CD4-positive, alpha-beta T cell treated with Interleukin-15 for 1 hour (primary cell): ENCODE measurements around the gene SEMA6C.

ENCODE experiments used
- DNase-seq: peaks from one replicate; pipeline ENCODE4 v3.0.0-alpha.2; 2020

The SEMA6C gene

GRCh38 chr1:151158751-151159251, 12.4 kb upstream of the SEMA6C start:
- no peak for DNase-seq

- no peak for DNase-seq
Observed at GRCh38 chr1:151158326-151158725, 11.9 kb upstream of the SEMA6C start.

- peak; percentile 56 for DNase-seq
Observed at GRCh38 chr1:151157067-151157531, 10.7 kb upstream of the SEMA6C start.

- DNase-seq: peak; percentile 66
Observed at GRCh38 chr1:151156515-151156819, 10.0 kb upstream of the SEMA6C start, which contains the start of gene TNFAIP8L2. TSS of gene TNFAIP8L2 (plus strand) at chr1:151156649. CDS start at chr1:151158698, 2,049 bp downstream.

- DNase-seq: no peak
Observed at GRCh38 chr1:151147665-151148064, 1.2 kb upstream of the SEMA6C start.

GRCh38 chr1:151147132-151147503, 687 bp upstream of the SEMA6C start:
- no peak for DNase-seq

GRCh38 chr1:151146072-151146411, 389 bp downstream of the SEMA6C start:
- no peak for DNase-seq

GRCh38 chr1:151145304-151146071, 943 bp downstream of the SEMA6C start:
- DNase-seq: no peak

GRCh38 chr1:151144474-151145303, 1.7 kb downstream of the SEMA6C start:
- DNase-seq: no peak

GRCh38 chr1:151143986-151144385, 2.4 kb downstream of the SEMA6C start:
- no peak for DNase-seq

GRCh38 chr1:151143057-151143435, 3.4 kb downstream of the SEMA6C start:
- no peak for DNase-seq

- DNase-seq: no peak
Observed at GRCh38 chr1:151142411-151143056, 3.9 kb downstream of the SEMA6C start.

GRCh38 chr1:151137789-151138188, 8.6 kb downstream of the SEMA6C start:
- DNase-seq: no peak

GRCh38 chr1:151135433-151136385, 10.7 kb downstream of the SEMA6C start:
- no peak for DNase-seq

- no peak for DNase-seq
Observed at GRCh38 chr1:151134991-151135390, 11.4 kb downstream of the SEMA6C start.

- DNase-seq: no peak
Observed at GRCh38 chr1:151134396-151134795, 12.0 kb downstream of the SEMA6C start.

GRCh38 chr1:151133018-151133806, 13.2 kb downstream of the SEMA6C start:
- DNase-seq: no peak

- DNase-seq: no peak
Observed at GRCh38 chr1:151132335-151133017, 14.0 kb downstream of the SEMA6C start.

GRCh38 chr1:151131701-151132334, 14.6 kb downstream of the SEMA6C start:
- DNase-seq: no peak

GRCh38 chr1:151130987-151131586, 15.3 kb downstream of the SEMA6C start:
- DNase-seq: peak; percentile 86
